Heart left ventricle (tissue), 16 donors: Measurements from ENCODE around the gene CCM2L. TPM values are rescaled to one million over a fixed set of nuclear protein-coding genes. Genes with fewer than 3 reads are reported as not detected.

Experiments
- ATAC-seq, 4 donors: fragments of 200-7000 bp; cut with Tn5 transposase; one replicate each; pipeline ENCODE4 v1.9.1; 2020 to 2022; ENCODE audit warnings: moderate library complexity in 4 of 4, mild to moderate bottlenecking in 3 of 4, moderate number of reproducible peaks in 1 of 4
- DNase-seq, 5 donors: peaks; one replicate each; pipeline ENCODE4 v3.0.0-alpha.2; 2020
- H3K27ac ChIP-seq, 12 donors: fragments of 200-600 bp; sonication (generic) in 4 of 12; one replicate each; pipeline versions ENCODE4 v1.5.0 to v1.8.0; 2016 to 2022; ENCODE audit warnings: mild to moderate bottlenecking in 2 of 12
- H3K27me3 ChIP-seq, 9 donors: fragments of 200-600 bp; sonication (generic) in 2 of 9; one replicate each; pipeline versions ENCODE4 v1.5.1 to v1.8.0; 2016 to 2022; ENCODE audit warnings: mild to moderate bottlenecking in 3 of 9
- H3K36me3 ChIP-seq, 9 donors: fragments of 200-600 bp; sonication (generic) in 2 of 9; one replicate each; pipeline versions ENCODE4 v1.5.0 to v1.8.0; 2018 to 2022; ENCODE audit warnings: mild to moderate bottlenecking in 2 of 9
- H3K4me1 ChIP-seq, 12 donors: fragments of 200-600 bp; sonication (generic) in 4 of 12; one replicate each; pipeline versions ENCODE4 v1.5.0 to v1.8.0; 2016 to 2022; ENCODE audit warnings: mild to moderate bottlenecking in 3 of 12
- H3K4me3 ChIP-seq, 12 donors: fragments of 200-600 bp; sonication (generic) in 4 of 12; one replicate each; pipeline versions ENCODE4 v1.5.0 to v1.8.0; 2017 to 2022; ENCODE audit warnings: mild to moderate bottlenecking in 9 of 12, moderate library complexity in 4 of 12
- H3K9me3 ChIP-seq, 12 donors: fragments of 200-600 bp; sonication (generic) in 4 of 12; one replicate each; pipeline versions ENCODE4 v1.5.0 to v1.8.0; 2016 to 2022; ENCODE audit warnings: mild to moderate bottlenecking in 1 of 12
- CTCF ChIP-seq, 12 donors: fragments of 200-600 bp; sonication (generic) in 4 of 12; IDR thresholded peaks; one replicate each; pipeline versions ENCODE4 v1.5.0 to v1.8.0; 2018 to 2022; ENCODE audit warnings: antibody characterized with exemption in 12 of 12, mild to moderate bottlenecking in 5 of 12
- POLR2A ChIP-seq, 2 donors: fragments of 450-650 bp; IDR thresholded peaks; one replicate each; pipeline ENCODE4 v1.6.1; 2017; ENCODE audit warnings: antibody characterized with exemption in 2 of 2, mild to moderate bottlenecking in 2 of 2, moderate library complexity in 2 of 2
- WGBS, 4 donors: extraction: QIAGEN DNeasy Blood & Tissue Kit in 2 of 4; methylation state at CpG; one replicate each; pipeline versions ENCODE4 v1.1.5 to v1.1.7; 2013 to 2018; 5-methylcytosine and 5-hydroxymethylcytosine counted together
- intact Hi-C, 10 donors: fragments of 100-400 bp; cut with DNase I; formaldehyde crosslinking; loops; one replicate each; pipeline versions ENCODE4 v1.11.1 to v1.14.2; 2022
- polyA plus RNA-seq, 2 donors: library from polyadenylated mRNA; stranded (reverse); fragments of 200-250 nt; gene quantifications; one replicate each; pipeline ENCODE4 v1.2.3, GENCODE V29; 2013
- total RNA-seq, 9 donors: library from RNA; depleted of rRNA in 2 of 9; stranded (reverse); fragments of >200 nt in 2 of 9; fragmentation: NEBNext Ultra II Directional in 3 of 9; extraction: Animal tissue kit (Norgen Biotek cat#: 25700) in 3 of 9; gene quantifications; one replicate each; pipeline versions ENCODE4 v1.1.0 to v1.2.4, GENCODE V29; 2016 to 2023
- donor health status: ischemic (EF 13 %, LVEDD 7.1; RV severe dilation, severe dysfunction).
- donor health status: healthy with polysubstance abuse.
- donor health status: DM: no; HTN: yes; CAD: no.
- donor health status: DM: no; HTN: no; CAD: no.
- donor health status: ischemic (EF 25% LVEDD 6.9; RV normal size, moderate dysfunction).
- donor health status: ischemic (EF 25% LVEDD 5.7; RV mildly dilated, moderate dysfunction).
- donor health status: healthy.
- donor health status: DM: yes; HTN: yes; CAD: no.
- donor health status: ischemic (EF 35%, LVEDD 5.7; RV mildly dilated, moderate dysfunction).
- donor health status: nonischemic (EF 11% LVEDD 7.7; RV severe dilation, severe dysfunction).
- donor health status: DM: yes; HTN: yes; CAD: no.
- donor health status: PGD.
- donor health status: ischemic (EF 29% LVEDD 5.4; RV normal size, mild dysfunction).
- donor health status: nonischemic (EF 23%, LVEDD 6.1; RV moderate dilation, normal function).

The CCM2L gene
- total and polyA plus RNA-seq, 11 donors: 3.4 to 14.8 (median 9.6) TPM

- DNase-seq (no peak), ATAC-seq (no peak)
- no peaks in the 10 kb centered on the region for H3K9me3 ChIP-seq
- no peak overlapping the region for H3K27ac ChIP-seq
- H3K27me3 ChIP-seq: no peaks in the 10 kb centered on the region
- WGBS, 4 donors: 82 to 93% (median 85%) methylated on average over 6 of the region's 6 CpGs
- intact Hi-C loops: loop anchor here in 1 of 10 donors (10.0 kb wide), 1 partner anchor 63 kb away; no protein-coding TSS in a partner anchor
- H3K4me3 ChIP-seq: no peak overlapping the region
- peaks cover 0 to 46% (median 0%) of the 10 kb centered on the region in 9 donors for H3K36me3 ChIP-seq
- TF ChIP-seq CTCF (IDR thresholded peaks at IDR 0.05) (no peak), POLR2A (IDR thresholded peaks at IDR 0.05) (no peak)
- H3K4me1 ChIP-seq: peaks cover 0 to 44% (median 0%) of the 10 kb centered on the region in 12 donors
Observed at GRCh38 chr20:32072168-32072750, 62.0 kb downstream of the CCM2L start.

- H3K27ac ChIP-seq: no peak overlapping the region
- WGBS, 4 donors: 88 to 98% (median 93%) methylated on average over 1 of the region's 1 CpG
- TF ChIP-seq POLR2A (IDR thresholded peaks at IDR 0.05) (no peak), CTCF (IDR thresholded peaks at IDR 0.05) (no peak)
- H3K4me1 ChIP-seq: peaks cover 0 to 17% (median 0%) of the 10 kb centered on the region in 12 donors
- H3K4me3 ChIP-seq: no peak overlapping the region
- intact Hi-C loops: loop anchor here in 1 of 10 donors (10.0 kb wide), 1 partner anchor 59 kb away; no protein-coding TSS in a partner anchor
- peaks cover 0 to 63% (median 0%) of the 10 kb centered on the region in 9 donors for H3K36me3 ChIP-seq
- H3K9me3 ChIP-seq: no peaks in the 10 kb centered on the region
- H3K27me3 ChIP-seq: no peaks in the 10 kb centered on the region
- no peak for DNase-seq
- no peak for ATAC-seq
Observed at GRCh38 chr20:32075534-32075933, 65.3 kb downstream of the CCM2L start.

GRCh38 chr20:32077190-32077589, 67.0 kb downstream of the CCM2L start:
- no peak for DNase-seq
- 61 to 70% (median 65%) methylated on average over 4 of the region's 4 CpGs for WGBS, 4 donors
- Histone ChIP-seq H3K27ac (no peak overlapping the region), H3K9me3 (no peaks in the 10 kb centered on the region), H3K36me3 (peaks cover 0 to 74% (median 0%) of the 10 kb centered on the region in 9 donors), H3K4me3 (no peak overlapping the region), H3K27me3 (peaks cover 0 to 3% (median 0%) of the 10 kb centered on the region in 9 donors), H3K4me1 (peaks cover 0 to 12% (median 0%) of the 10 kb centered on the region in 12 donors)
- no peak for TF ChIP-seq POLR2A (IDR thresholded peaks at IDR 0.05)
- no peak for TF ChIP-seq CTCF (IDR thresholded peaks at IDR 0.05)
- no peak for ATAC-seq
- intact Hi-C loops: loop anchor here in 1 of 10 donors (10.0 kb wide), 1 partner anchor 58 kb away; no protein-coding TSS in a partner anchor

GRCh38 chr20:32078322-32078721, 68.1 kb downstream of the CCM2L start:
- Histone ChIP-seq H3K36me3 (peaks cover 0 to 75% (median 0%) of the 10 kb centered on the region in 9 donors), H3K27ac (no peak overlapping the region), H3K9me3 (no peaks in the 10 kb centered on the region), H3K27me3 (peaks cover 0 to 3% (median 0%) of the 10 kb centered on the region in 9 donors), H3K4me3 (no peak overlapping the region), H3K4me1 (peaks cover 0 to 12% (median 0%) of the 10 kb centered on the region in 12 donors)
- WGBS, 4 donors: 88 to 98% (median 95%) methylated on average over 5 of the region's 5 CpGs
- TF ChIP-seq POLR2A (IDR thresholded peaks at IDR 0.05): no peak
- no peak for TF ChIP-seq CTCF (IDR thresholded peaks at IDR 0.05)
- intact Hi-C loops: loop anchor here in 2 of 10 donors (2.0 to 10.0 kb wide), 2 partner anchors 22 to 56 kb away; no protein-coding TSS in a partner anchor
- ATAC-seq: no peak
- DNase-seq: no peak
